Left ventricle myocardium inferior (tissue), 1 donor: Measurements from ENCODE around the gene ATXN1. TPM values are rescaled to one million over a fixed set of nuclear protein-coding genes. Genes with fewer than 3 reads are reported as not detected.

Experiments used
- DNase-seq: peaks from one replicate; pipeline ENCODE4 v3.0.0-alpha.2; 2020
- H3K27ac ChIP-seq: fragments of 200-600 bp; replicated peaks from 2 replicates; pipeline ENCODE4 v1.8.0; 2021
- H3K27me3 ChIP-seq: fragments of 200-600 bp; 2 replicates; pipeline ENCODE4 v1.8.0; 2021; ENCODE audit warnings: low read depth
- H3K36me3 ChIP-seq: fragments of 200-600 bp; 2 replicates; pipeline ENCODE4 v1.8.0; 2021
- H3K4me1 ChIP-seq: fragments of 200-600 bp; 2 replicates; pipeline ENCODE4 v1.8.0; 2021
- H3K4me3 ChIP-seq: fragments of 200-600 bp; 2 replicates; pipeline ENCODE4 v1.8.0; 2021; ENCODE audit warnings: mild to moderate bottlenecking, moderate library complexity
- H3K9me3 ChIP-seq: fragments of 200-600 bp; replicated peaks from 2 replicates; pipeline ENCODE4 v1.8.0; 2021
- CTCF ChIP-seq: fragments of 200-600 bp; IDR thresholded peaks from 2 replicates; pipeline ENCODE4 v1.8.0; 2021; ENCODE audit warnings: antibody characterized with exemption, mild to moderate bottlenecking, borderline replicate concordance
- intact Hi-C: fragments of 100-400 bp; cut with micrococcal nuclease; formaldehyde crosslinking; loops from one replicate; pipeline ENCODE4 v1.11.0; 2022
- total RNA-seq: library from RNA; stranded (reverse); fragmentation: NEBNext Ultra II Directional; extraction: Animal tissue kit (Norgen Biotek cat#: 25700); gene quantifications from one replicate; pipeline ENCODE4 v1.2.1, GENCODE V29; 2021
- donor health status: DM: no; HTN: yes; CAD: no; lungs with severe emphysema.

Gene ATXN1
- total RNA-seq, 1 donor from 2014 or later = 41.5 TPM

GRCh38 chr6:16361121-16361520 is 400.1 kb downstream of the ATXN1 start:
- peaks cover under 1% of the 10 kb centered on the region for H3K4me1 ChIP-seq
- H3K9me3 ChIP-seq = no peaks in the 10 kb centered on the region
- intact Hi-C loops = no loop called here
- DNase-seq = no peak
- TF ChIP-seq CTCF = no peak
- H3K27ac ChIP-seq = no peak overlapping the region
- H3K4me3 ChIP-seq = no peak overlapping the region
- H3K27me3 ChIP-seq = no peaks in the 10 kb centered on the region
- peaks cover 6% of the 10 kb centered on the region for H3K36me3 ChIP-seq

DNA sequence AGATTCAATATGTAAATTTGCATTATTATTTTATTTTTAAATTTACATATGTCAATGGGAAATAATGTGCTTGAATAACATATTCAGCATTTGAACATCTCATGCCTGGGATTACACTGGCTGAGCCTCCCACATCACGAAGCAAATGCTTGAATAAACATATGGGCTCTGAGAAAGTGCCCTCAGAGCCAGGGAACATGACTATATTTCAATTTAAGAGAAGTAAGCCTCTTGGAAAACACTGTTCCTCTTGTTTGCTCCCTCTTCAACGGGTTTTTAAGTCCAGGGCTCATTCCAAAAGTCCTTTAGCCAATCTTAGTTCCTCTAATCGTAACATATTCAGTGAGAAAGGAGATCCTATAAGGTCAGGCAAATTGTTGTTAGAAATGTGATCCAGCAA is 400.9 kb downstream of the ATXN1 start:
- Histone ChIP-seq H3K27ac (no peak overlapping the region), H3K4me1 (peaks cover 8% of the 10 kb centered on the region), H3K4me3 (no peak overlapping the region), H3K36me3 (peaks cover 6% of the 10 kb centered on the region), H3K27me3 (no peaks in the 10 kb centered on the region), H3K9me3 (no peaks in the 10 kb centered on the region)
- DNase-seq = no peak
- no peak for TF ChIP-seq CTCF
- intact Hi-C loops = no loop called here

DNA sequence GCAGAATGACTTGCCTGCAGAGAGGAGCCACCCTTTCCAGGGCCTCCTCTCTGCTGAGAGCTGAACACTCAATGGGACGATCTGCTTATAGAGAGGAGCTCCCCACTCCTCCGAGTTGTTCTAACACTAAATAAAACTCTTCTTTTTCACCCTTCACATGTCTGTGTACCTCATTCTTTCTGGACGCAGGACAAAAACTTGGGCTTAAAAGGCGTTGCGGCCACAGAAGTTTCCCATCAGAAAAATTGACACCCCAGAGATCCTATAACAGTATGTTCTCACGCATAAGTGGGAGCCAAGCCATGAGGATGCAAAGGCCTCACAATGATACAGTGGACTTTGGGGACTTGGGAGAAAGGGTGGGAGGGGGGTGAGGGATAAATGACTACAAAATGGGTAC is 401.7 kb downstream of the ATXN1 start:
- intact Hi-C loops = no loop called here
- H3K36me3 ChIP-seq = peaks cover 6% of the 10 kb centered on the region
- DNase-seq = no peak
- no peak overlapping the region for H3K4me3 ChIP-seq
- no peaks in the 10 kb centered on the region for H3K9me3 ChIP-seq
- no peak overlapping the region for H3K27ac ChIP-seq
- no peaks in the 10 kb centered on the region for H3K27me3 ChIP-seq
- peaks cover 14% of the 10 kb centered on the region for H3K4me1 ChIP-seq
- TF ChIP-seq CTCF = no peak

DNA sequence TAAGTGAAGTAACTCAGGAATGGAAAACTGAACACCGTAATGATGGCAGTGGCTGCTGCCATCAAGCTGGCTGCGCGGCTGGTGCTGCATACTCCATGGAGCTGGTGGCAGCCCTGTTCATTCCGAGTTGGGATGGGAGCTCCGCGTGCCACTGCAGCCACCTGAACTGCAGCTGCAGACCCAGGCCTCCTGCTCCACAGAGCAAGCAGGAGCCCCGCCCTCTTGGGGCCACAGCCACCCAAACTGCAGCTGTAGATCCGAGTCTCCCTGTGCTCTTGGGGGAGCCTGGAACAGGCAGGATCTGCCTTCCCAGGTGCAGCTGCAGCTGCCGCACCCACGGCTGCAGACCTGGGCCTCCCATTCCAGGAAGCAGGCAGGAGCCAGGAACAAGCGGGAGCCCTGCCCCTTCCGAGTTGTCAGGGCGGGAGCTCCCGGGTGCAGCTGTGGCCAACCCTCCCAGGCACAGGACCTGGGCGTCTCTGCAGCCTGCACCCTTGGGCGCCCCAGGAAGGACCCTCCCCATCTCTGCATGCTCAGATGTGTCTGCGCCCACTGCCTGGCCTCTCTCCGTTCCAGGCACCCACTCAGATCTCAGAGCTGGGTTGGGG is 402.6 kb downstream of the ATXN1 start:
- no peak for DNase-seq
- Histone ChIP-seq H3K36me3 (peaks cover 6% of the 10 kb centered on the region), H3K27me3 (no peaks in the 10 kb centered on the region), H3K4me3 (no peak overlapping the region), H3K9me3 (no peaks in the 10 kb centered on the region), H3K4me1 (peaks cover 14% of the 10 kb centered on the region), H3K27ac (no peak overlapping the region)
- no peak for TF ChIP-seq CTCF
- intact Hi-C loops = no loop called here

DNA sequence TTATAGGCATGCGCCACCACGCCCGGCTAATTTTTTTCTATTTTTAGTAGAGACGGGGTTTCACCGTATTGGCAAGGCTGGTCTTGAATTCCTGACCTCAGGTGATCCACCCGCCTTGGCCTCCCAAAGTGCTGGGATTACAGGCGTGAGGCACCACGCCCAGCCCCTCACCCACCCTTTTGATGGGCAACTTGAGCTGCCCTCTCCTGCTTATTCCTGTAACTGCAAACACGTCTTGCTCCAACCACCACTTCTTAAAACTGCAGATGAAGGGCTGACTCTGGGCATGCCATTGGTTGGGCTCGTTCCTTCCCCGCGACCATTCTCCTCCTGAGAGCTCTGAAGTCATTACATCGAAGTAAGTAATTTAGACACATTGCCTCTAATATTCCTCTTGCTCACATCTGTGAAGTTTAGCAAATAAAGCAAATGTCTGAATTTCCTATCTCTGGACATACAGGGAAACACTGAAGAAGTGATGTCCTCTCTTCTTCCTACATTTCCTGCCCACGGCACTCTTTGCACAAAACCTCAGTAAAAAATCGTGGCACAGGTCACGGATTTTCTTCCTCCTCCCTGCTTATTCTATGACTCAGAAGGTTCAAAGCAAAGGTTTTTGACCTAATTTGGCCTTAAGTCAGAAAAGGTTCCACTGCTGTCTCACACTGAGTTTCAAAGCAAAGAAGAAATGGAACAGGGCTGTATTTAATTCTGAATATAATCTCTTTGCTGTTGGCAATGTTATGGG is 405.4 kb downstream of the ATXN1 start:
- Histone ChIP-seq H3K4me3 (no peak overlapping the region), H3K36me3 (no peaks in the 10 kb centered on the region), H3K27ac (no peak overlapping the region), H3K4me1 (peaks cover 18% of the 10 kb centered on the region), H3K9me3 (no peaks in the 10 kb centered on the region), H3K27me3 (no peaks in the 10 kb centered on the region)
- DNase-seq = no peak
- intact Hi-C loops = no loop called here
- no peak for TF ChIP-seq CTCF
